Measurements from ENCODE around the gene PTRHD1.

PTRHD1 gene

DNA sequence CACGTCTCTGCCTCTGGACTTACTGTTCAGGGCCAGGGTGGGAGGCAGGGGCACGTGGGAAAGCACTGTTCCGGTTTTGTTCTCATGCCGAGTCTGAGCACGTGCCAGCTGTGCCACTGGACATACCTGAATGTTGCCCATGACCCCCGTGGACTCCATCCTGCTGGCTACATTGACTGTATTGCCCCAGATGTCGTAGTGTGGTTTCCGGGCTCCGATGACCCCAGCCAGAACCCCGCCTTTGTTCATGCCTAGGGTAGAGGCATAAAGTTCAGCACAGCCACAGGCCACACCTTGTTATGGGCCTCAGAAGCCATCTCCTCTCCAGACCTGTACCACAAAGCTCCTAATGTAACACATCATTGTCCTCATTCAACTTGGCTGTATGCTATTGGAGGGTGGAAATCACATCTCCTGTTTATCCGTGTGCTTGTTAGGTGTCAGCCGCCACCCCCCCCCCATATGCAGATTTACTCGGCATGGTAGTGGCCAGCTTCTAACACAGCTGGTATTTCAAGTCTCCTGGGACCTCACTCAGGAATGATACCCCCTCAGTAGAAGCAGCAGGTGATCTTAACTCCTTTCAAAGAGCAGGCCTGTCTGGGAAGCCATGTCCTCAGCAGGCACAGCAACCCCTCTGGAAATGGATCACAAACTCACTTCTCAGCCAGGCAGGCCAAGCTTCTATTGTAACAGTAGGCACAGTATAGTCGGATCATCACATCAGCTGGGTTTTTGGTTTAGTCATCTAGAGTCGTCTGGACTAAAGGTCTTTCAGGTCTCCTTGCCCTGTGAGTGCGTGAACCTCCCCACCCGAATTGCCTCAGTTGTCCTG, 27.6 kb upstream of the PTRHD1 start:
- ChIA-PET POLR2A (no interaction called here), CTCF (interaction anchor here (1.2 to 16.1 kb wide), 7 partner anchors 9 to 416 kb away, joined by 3 to 296 read pairs (median 6); partner anchors contain the start of genes CENPO and PTRHD1)
- TF ChIP-seq, protein P1, sequence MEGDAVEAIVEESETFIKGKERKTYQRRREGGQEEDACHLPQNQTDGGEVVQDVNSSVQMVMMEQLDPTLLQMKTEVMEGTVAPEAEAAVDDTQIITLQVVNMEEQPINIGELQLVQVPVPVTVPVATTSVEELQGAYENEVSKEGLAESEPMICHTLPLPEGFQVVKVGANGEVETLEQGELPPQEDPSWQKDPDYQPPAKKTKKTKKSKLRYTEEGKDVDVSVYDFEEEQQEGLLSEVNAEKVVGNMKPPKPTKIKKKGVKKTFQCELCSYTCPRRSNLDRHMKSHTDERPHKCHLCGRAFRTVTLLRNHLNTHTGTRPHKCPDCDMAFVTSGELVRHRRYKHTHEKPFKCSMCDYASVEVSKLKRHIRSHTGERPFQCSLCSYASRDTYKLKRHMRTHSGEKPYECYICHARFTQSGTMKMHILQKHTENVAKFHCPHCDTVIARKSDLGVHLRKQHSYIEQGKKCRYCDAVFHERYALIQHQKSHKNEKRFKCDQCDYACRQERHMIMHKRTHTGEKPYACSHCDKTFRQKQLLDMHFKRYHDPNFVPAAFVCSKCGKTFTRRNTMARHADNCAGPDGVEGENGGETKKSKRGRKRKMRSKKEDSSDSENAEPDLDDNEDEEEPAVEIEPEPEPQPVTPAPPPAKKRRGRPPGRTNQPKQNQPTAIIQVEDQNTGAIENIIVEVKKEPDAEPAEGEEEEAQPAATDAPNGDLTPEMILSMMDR (IDR thresholded peaks at IDR 0.05; ENCODE audit: insufficient read depth, low read length, missing control alignments) = no peak
- no peak for DNase-seq (ENCODE audit: low read depth, low spot score)
- no peak overlapping the region for H3K4me3 ChIP-seq (ENCODE audit: low read depth, low read length)

DNA sequence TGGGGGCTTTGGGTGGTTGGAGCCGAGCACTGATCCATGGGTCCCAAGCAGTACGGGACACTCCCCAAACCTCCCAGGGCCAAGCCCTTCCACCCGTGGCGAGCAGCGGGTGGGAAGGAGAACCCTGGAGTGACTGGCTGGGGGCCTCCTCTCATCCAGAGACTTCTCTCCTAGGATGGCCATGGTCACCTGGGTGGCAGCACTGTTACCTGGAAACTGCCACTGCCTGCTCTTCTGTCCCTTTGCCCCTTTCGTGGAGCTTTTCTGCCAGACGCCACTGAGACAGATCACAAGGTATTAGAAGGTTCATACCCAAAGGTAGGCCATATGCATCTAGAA, 27.0 kb upstream of the PTRHD1 start:
- no peak for DNase-seq (ENCODE audit: low read depth, low spot score)
- no peak overlapping the region for H3K4me3 ChIP-seq (ENCODE audit: low read depth, low read length)
- ChIA-PET POLR2A (no interaction called here), CTCF (interaction anchor here (1.2 to 16.1 kb wide), 8 partner anchors 7 to 415 kb away, joined by 3 to 296 read pairs (median 10); partner anchors contain the start of genes CENPO and PTRHD1)
- TF ChIP-seq, protein P1 (IDR thresholded peaks at IDR 0.05; ENCODE audit: insufficient read depth, low read length, missing control alignments) = no peak

DNA sequence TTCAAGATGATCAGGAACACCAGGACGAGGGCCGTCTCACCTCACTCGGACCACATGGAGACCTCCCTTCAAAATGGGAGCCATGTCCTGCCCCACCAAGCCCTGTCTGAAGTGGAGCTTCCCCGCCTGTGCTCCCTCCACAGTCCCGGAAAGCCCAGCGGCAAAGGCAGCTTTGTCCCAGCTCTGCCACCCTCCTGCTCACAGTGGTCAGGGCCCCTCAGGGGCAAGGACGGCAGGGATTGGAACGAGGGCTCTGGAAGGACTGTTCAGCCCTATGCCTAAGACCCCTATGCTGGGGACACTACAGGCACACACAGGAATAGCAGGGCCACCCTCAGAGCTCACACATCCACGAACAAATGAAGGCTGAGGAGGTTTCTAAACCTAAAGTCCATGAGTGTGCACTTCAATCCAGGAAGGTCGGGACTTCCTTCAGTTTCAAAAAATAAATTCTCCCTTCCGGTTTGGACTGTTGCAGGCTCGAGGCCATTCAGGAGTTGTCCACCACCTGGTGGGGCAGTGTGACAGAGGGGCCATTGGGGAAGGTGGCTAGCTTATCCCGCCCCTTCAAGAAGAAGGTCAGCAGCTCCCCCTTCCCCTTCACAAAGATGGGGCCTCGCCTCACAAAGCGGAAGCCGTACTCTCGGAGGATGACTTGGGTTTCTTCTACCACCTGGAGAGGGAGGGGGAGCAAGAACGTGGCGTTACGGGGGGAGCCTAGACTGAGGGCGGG, 26.4 kb upstream of the PTRHD1 start:
- H3K4me3 ChIP-seq (ENCODE audit: low read depth, low read length) = no peak overlapping the region
- TF ChIP-seq, protein P1 (IDR thresholded peaks at IDR 0.05; ENCODE audit: insufficient read depth, low read length, missing control alignments) = no peak
- no peak for DNase-seq (ENCODE audit: low read depth, low spot score)
- POLR2A ChIA-PET = no interaction called here
- CTCF ChIA-PET = interaction anchor here (0.8 to 16.1 kb wide), 8 partner anchors 8 to 411 kb away, joined by 3 to 296 read pairs (median 10); partner anchors contain the start of genes CENPO and PTRHD1

DNA sequence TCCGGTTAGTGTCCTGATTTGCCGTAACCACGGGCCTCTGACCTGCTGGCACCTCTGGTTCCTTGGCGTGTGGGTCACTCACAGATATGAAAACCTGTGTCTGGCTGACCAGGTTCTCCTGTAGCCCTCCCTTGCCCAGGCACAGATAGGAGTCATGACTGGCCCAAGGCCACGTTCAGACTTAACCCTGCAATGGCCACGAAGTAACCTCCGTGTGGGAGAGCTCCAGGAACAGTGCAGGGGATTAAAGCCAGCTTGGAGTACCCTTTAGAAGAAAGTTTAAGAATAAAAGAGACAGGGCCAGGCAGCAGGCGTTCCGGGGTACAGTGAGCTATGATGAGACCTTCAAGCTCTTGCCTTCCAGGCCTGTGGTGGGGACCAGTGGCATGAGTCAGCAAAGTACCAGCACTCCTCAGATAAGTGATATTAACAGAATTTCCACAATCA, 25.6 kb upstream of the PTRHD1 start:
- TF ChIP-seq, protein P1 (IDR thresholded peaks at IDR 0.05; ENCODE audit: insufficient read depth, low read length, missing control alignments) = no peak
- no peak for DNase-seq (ENCODE audit: low read depth, low spot score)
- ChIA-PET CTCF (interaction anchor here (0.8 to 16.1 kb wide), 5 partner anchors 9 to 410 kb away, joined by 3 to 296 read pairs (median 15); partner anchors contain the start of genes CENPO and PTRHD1), POLR2A (no interaction called here)
- no peak overlapping the region for H3K4me3 ChIP-seq (ENCODE audit: low read depth, low read length)

DNA sequence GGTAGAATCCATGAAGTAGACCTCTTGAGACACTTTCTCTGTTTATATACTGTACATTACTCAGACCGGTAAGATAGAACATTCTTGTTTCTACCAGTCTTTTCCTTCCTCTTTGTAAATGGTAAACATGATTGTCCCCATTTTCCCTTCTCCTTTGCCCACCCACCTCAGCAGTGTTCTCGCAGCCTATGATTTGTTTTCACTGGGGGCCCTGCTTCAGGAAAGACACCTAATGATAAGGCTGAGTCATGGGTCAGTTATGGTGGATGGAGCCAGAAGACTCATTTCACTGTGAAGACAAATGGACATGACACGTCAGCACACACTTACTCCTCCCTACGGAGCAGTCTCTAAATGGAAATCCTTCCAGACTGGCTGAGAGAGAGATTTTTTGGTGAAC, 23.7 kb upstream of the PTRHD1 start:
- peak; percentile 67 for DNase-seq (ENCODE audit: low read depth, low spot score)
- ChIA-PET POLR2A (no interaction called here), CTCF (interaction anchor here (1.1 to 3.4 kb wide), 3 partner anchors 11 to 406 kb away, joined by 4 to 44 read pairs (median 9); partner anchors contain the start of genes CENPO and PTRHD1)
- TF ChIP-seq, protein P1 (IDR thresholded peaks at IDR 0.05; ENCODE audit: insufficient read depth, low read length, missing control alignments) = no peak
- no peak overlapping the region for H3K4me3 ChIP-seq (ENCODE audit: low read depth, low read length)

DNA sequence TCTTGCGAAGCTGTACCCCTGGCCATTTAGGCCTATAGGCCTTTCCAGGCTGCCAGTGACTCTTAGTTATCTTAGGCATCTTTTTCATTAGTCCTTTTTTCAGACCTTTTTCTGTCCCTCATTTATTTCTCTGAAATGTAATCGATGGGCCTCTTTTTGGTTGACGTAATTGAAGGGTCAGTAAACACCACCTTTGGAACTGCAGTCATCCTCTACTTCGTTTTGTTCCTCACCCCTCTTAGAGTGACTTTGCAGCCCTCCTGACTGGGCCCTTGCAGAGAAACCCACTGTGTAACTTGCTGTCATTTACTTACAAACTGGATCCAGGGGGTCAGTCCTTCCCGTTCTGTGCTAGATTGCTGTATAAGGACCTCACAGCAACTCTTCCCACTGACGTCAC, 23.2 kb upstream of the PTRHD1 start:
- CTCF ChIA-PET = interaction anchor here (1.1 to 2.5 kb wide), 3 partner anchors 11 to 406 kb away, joined by 4 to 15 read pairs (median 9); partner anchors contain the start of genes CENPO and PTRHD1

More for the DNA sequence above, 23.2 kb upstream of the PTRHD1 start:
- TF ChIP-seq, protein P1 (IDR thresholded peaks at IDR 0.05; ENCODE audit: insufficient read depth, low read length, missing control alignments) = no peak
- no peak overlapping the region for H3K4me3 ChIP-seq (ENCODE audit: low read depth, low read length)
- POLR2A ChIA-PET = no interaction called here
- DNase-seq (ENCODE audit: low read depth, low spot score) = no peak
